Left ventricle myocardium inferior (tissue), 1 donor: Measurements from ENCODE around the gene HNF4A. TPM values are rescaled to one million over a fixed set of nuclear protein-coding genes. Genes with fewer than 3 reads are reported as not detected.

ENCODE experiments used
- DNase-seq: peaks from one replicate; pipeline ENCODE4 v3.0.0-alpha.2; 2020
- H3K27ac ChIP-seq: fragments of 200-600 bp; replicated peaks from 2 replicates; pipeline ENCODE4 v1.8.0; 2021
- H3K27me3 ChIP-seq: fragments of 200-600 bp; 2 replicates; pipeline ENCODE4 v1.8.0; 2021; ENCODE audit warnings: low read depth
- H3K36me3 ChIP-seq: fragments of 200-600 bp; 2 replicates; pipeline ENCODE4 v1.8.0; 2021
- H3K4me1 ChIP-seq: fragments of 200-600 bp; 2 replicates; pipeline ENCODE4 v1.8.0; 2021
- H3K4me3 ChIP-seq: fragments of 200-600 bp; 2 replicates; pipeline ENCODE4 v1.8.0; 2021; ENCODE audit warnings: mild to moderate bottlenecking, moderate library complexity
- H3K9me3 ChIP-seq: fragments of 200-600 bp; replicated peaks from 2 replicates; pipeline ENCODE4 v1.8.0; 2021
- intact Hi-C: fragments of 100-400 bp; cut with micrococcal nuclease; formaldehyde crosslinking; loops from one replicate; pipeline ENCODE4 v1.11.0; 2022
- total RNA-seq: library from RNA; stranded (reverse); fragmentation: NEBNext Ultra II Directional; extraction: Animal tissue kit (Norgen Biotek cat#: 25700); gene quantifications from one replicate; pipeline ENCODE4 v1.2.1, GENCODE V29; 2021
- TF ChIP-seq, protein P1 (sequence below): fragments of 200-600 bp; IDR thresholded peaks from 2 replicates; pipeline ENCODE4 v1.8.0; 2021; ENCODE audit warnings: antibody characterized with exemption, mild to moderate bottlenecking, borderline replicate concordance
- donor health status: DM: no; HTN: yes; CAD: no; lungs with severe emphysema.

HNF4A gene
- total RNA-seq, 1 donor from 2014 or later: not detected

DNA sequence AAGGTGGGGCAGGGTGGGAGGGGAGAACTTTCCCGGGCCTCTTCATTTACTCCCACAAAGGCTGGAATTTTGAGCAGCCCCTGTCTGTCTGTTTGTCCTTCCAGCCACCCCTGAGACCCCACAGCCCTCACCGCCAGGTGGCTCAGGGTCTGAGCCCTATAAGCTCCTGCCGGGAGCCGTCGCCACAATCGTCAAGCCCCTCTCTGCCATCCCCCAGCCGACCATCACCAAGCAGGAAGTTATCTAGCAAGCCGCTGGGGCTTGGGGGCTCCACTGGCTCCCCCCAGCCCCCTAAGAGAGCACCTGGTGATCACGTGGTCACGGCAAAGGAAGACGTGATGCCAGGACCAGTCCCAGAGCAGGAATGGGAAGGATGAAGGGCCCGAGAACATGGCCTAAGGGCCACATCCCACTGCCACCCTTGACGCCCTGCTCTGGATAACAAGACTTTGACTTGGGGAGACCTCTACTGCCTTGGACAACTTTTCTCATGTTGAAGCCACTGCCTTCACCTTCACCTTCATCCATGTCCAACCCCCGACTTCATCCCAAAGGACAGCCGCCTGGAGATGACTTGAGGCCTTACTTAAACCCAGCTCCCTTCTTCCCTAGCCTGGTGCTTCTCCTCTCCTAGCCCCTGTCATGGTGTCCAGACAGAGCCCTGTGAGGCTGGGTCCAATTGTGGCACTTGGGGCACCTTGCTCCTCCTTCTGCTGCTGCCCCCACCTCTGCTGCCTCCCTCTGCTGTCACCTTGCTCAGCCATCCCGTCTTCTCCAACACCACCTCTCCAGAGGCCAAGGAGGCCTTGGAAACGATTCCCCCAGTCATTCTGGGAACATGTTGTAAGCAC, 74.1 kb downstream of the HNF4A start:
- Histone ChIP-seq H3K9me3 (no peaks in the 10 kb centered on the region), H3K36me3 (no peaks in the 10 kb centered on the region), H3K27ac (no peak overlapping the region), H3K27me3 (peaks cover 70% of the 10 kb centered on the region), H3K4me1 (no peaks in the 10 kb centered on the region), H3K4me3 (no peak overlapping the region)
- no peak for DNase-seq
- TF ChIP-seq, protein P1, sequence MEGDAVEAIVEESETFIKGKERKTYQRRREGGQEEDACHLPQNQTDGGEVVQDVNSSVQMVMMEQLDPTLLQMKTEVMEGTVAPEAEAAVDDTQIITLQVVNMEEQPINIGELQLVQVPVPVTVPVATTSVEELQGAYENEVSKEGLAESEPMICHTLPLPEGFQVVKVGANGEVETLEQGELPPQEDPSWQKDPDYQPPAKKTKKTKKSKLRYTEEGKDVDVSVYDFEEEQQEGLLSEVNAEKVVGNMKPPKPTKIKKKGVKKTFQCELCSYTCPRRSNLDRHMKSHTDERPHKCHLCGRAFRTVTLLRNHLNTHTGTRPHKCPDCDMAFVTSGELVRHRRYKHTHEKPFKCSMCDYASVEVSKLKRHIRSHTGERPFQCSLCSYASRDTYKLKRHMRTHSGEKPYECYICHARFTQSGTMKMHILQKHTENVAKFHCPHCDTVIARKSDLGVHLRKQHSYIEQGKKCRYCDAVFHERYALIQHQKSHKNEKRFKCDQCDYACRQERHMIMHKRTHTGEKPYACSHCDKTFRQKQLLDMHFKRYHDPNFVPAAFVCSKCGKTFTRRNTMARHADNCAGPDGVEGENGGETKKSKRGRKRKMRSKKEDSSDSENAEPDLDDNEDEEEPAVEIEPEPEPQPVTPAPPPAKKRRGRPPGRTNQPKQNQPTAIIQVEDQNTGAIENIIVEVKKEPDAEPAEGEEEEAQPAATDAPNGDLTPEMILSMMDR: no peak
- intact Hi-C loops: no loop called here

DNA sequence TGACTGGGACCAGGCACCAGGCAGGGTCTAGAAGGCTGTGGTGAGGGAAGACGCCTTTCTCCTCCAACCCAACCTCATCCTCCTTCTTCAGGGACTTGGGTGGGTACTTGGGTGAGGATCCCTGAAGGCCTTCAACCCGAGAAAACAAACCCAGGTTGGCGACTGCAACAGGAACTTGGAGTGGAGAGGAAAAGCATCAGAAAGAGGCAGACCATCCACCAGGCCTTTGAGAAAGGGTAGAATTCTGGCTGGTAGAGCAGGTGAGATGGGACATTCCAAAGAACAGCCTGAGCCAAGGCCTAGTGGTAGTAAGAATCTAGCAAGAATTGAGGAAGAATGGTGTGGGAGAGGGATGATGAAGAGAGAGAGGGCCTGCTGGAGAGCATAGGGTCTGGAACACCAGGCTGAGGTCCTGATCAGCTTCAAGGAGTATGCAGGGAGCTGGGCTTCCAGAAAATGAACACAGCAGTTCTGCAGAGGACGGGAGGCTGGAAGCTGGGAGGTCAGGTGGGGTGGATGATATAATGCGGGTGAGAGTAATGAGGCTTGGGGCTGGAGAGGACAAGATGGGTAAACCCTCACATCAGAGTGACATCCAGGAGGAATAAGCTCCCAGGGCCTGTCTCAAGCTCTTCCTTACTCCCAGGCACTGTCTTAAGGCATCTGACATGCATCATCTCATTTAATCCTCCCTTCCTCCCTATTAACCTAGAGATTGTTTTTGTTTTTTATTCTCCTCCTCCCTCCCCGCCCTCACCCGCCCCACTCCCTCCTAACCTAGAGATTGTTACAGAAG, 75.0 kb downstream of the HNF4A start:
- H3K9me3 ChIP-seq: no peaks in the 10 kb centered on the region
- DNase-seq: no peak
- TF ChIP-seq, protein P1: no peak
- peaks cover 64% of the 10 kb centered on the region for H3K27me3 ChIP-seq
- no peaks in the 10 kb centered on the region for H3K36me3 ChIP-seq
- intact Hi-C loops: no loop called here
- H3K4me1 ChIP-seq: no peaks in the 10 kb centered on the region
- no peak overlapping the region for H3K4me3 ChIP-seq
- no peak overlapping the region for H3K27ac ChIP-seq

DNA sequence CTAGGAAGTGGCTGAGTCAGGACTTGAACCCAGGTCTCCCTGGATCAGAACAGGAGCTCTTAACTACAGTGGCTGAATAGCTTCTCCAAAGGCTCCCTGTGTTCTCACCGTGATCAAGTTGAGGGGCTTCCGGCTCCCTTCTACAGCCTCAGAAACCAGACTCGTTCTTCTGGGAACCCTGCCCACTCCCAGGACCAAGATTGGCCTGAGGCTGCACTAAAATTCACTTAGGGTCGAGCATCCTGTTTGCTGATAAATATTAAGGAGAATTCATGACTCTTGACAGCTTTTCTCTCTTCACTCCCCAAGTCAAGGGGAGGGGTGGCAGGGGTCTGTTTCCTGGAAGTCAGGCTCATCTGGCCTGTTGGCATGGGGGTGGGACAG, 75.6 kb downstream of the HNF4A start:
- DNase-seq: no peak

DNA sequence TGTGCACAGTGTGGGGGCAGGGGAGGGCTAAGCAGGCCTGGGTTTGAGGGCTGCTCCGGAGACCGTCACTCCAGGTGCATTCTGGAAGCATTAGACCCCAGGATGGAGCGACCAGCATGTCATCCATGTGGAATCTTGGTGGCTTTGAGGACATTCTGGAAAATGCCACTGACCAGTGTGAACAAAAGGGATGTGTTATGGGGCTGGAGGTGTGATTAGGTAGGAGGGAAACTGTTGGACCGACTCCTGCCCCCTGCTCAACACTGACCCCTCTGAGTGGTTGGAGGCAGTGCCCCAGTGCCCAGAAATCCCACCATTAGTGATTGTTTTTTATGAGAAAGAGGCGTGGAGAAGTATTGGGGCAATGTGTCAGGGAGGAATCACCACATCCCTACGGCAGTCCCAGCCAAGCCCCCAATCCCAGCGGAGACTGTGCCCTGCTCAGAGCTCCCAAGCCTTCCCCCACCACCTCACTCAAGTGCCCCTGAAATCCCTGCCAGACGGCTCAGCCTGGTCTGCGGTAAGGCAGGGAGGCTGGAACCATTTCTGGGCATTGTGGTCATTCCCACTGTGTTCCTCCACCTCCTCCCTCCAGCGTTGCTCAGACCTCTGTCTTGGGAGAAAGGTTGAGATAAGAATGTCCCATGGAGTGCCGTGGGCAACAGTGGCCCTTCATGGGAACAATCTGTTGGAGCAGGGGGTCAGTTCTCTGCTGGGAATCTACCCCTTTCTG, 76.2 kb downstream of the HNF4A start:
- TF ChIP-seq, protein P1: no peak
- H3K9me3 ChIP-seq: no peaks in the 10 kb centered on the region
- no peak overlapping the region for H3K27ac ChIP-seq
- H3K4me1 ChIP-seq: no peaks in the 10 kb centered on the region
- no peaks in the 10 kb centered on the region for H3K36me3 ChIP-seq
- intact Hi-C loops: no loop called here
- no peak overlapping the region for H3K4me3 ChIP-seq
- DNase-seq: no peak
- H3K27me3 ChIP-seq: peaks cover 55% of the 10 kb centered on the region

More for the DNA sequence above, 75.6 kb downstream of the HNF4A start:
- TF ChIP-seq, protein P1: no peak
- H3K27me3 ChIP-seq: peaks cover 57% of the 10 kb centered on the region
- H3K9me3 ChIP-seq: no peaks in the 10 kb centered on the region
- H3K36me3 ChIP-seq: no peaks in the 10 kb centered on the region
- H3K4me1 ChIP-seq: no peaks in the 10 kb centered on the region
- intact Hi-C loops: no loop called here
- H3K4me3 ChIP-seq: no peak overlapping the region
- H3K27ac ChIP-seq: no peak overlapping the region
